ENCODE measurements around the gene SMYD3.

SMYD3 gene

GRCh38 chr1:246275036-246275435, 232.0 kb downstream of the SMYD3 start:
- no peak for DNase-seq (ENCODE audit: low spot score)

DNA sequence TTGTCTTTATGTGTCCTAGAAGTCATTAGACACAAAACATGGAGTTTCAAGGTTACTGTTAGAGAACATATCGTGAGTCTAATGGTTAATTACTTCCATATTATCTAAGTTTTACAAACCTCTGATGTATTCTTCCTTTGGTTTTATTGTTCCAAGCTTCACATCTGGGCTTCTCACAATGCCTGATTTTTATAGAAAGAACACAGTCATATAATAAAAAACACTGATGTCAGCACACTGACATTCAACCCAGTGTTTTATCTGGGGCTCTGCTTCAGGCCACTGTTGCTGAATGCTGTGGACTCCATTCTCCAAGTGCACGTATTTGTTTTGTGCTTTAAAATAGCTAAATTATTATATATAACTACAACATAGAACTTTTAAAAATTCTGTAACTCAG, 232.9 kb downstream of the SMYD3 start:
- DNase-seq (ENCODE audit: low spot score), result no peak

- DNase-seq (ENCODE audit: low spot score), result no peak
Observed at GRCh38 chr1:246271516-246271915, 235.6 kb downstream of the SMYD3 start.

GRCh38 chr1:246270236-246270635, 236.8 kb downstream of the SMYD3 start:
- DNase-seq (ENCODE audit: low spot score), result no peak

DNA sequence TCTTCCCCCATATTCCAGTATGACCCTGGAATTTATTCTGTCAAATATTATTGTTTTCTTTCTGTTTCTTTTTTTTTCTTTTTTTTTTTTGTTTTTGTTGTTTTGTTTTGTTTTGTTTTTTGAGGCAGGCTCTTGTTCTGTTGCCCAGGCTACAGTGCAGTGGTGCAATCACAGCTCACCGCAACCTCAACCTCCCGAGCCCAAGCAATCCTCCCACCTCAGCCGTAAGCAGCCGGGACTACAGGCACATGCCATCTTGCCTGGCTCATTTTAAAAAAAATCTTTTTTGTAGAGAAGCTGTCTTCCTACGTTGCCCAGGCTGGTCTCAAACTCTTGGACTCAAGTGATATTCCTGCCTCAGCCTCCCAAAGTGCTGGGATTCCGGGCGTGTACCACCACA, 237.6 kb downstream of the SMYD3 start:
- no peak for DNase-seq (ENCODE audit: low spot score)

DNA sequence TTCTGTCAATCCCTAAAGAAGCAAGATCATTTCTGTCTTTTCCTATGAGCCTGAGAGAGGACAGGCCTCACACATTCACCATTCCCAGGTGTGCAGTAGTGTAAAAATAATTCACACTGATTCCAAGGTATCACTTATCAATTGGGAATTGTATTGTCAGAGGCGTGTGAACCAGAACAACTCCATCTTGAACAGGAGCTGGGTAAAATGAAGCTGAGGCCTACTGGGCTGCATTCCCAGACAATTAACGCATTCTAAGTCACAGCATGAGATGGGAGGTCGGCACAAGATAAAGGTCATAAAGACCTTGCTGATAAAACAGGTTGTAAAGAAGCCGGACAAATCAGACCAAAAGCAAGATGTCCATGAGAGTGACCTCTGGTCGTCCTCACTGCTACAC, 239.2 kb downstream of the SMYD3 start:
- no peak for DNase-seq (ENCODE audit: low spot score)

- DNase-seq (ENCODE audit: low spot score), result no peak
Observed at GRCh38 chr1:246267426-246267825, 239.7 kb downstream of the SMYD3 start.

DNA sequence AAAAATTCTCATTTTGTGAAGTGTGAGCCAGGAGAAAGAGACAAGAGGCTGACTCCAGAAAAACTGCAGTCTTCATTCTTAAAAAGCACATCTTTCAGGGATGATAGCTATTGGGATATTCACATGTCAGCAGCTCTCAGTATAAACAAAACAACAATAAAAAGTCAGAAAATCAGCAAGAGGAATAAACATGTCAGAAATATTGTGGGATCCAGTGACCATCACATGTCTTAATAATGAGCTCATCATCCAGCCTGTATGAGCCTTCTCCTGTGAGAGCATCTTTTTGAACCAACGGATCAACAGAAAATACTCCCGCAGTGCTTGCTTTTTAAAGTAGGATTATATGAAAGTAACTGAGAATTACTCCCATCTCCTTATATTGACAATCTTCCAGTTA, 241.6 kb downstream of the SMYD3 start:
- no peak for DNase-seq (ENCODE audit: low spot score)

GRCh38 chr1:246262281-246262680, 244.8 kb downstream of the SMYD3 start:
- no peak for DNase-seq (ENCODE audit: low spot score)

DNA sequence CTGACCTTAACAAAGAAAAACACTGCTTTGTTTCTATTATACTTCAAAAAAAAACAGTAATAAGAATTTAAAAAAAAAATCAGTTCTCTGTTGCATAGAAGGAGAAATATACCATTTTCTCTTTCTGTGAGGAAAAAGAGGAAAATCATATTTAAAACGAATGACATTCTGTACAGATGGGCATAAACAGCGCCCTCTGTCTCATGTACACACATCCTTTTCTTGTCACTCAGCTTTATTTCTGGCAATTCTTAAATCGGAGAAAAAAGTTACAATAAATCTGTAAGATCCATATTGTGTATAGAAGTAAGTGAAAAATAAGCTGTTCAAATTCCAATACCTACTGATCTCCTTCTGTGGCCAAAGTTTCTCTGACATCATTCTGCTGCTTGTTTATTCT, 245.4 kb downstream of the SMYD3 start:
- no peak for DNase-seq (ENCODE audit: low spot score)

DNA sequence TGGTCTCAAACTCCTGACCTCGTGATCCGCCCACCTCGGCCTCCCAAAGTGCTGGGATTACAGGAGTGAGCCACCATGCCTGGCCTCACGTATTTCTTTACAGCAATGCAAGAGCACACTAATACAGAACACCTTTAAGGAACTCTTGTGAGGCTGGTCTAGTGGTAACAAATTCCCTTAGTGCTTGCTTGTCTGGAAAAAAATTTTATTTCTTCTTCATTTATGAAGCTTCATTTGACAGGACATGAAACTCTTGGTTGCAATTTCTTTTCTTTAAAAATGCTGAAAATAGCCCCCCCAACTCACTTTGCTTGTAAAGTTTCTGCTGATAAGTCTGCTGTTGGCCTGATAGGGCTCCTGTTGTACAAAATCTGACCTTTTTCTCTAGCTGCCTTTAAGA, 248.8 kb downstream of the SMYD3 start:
- no peak for DNase-seq (ENCODE audit: low spot score)

DNA sequence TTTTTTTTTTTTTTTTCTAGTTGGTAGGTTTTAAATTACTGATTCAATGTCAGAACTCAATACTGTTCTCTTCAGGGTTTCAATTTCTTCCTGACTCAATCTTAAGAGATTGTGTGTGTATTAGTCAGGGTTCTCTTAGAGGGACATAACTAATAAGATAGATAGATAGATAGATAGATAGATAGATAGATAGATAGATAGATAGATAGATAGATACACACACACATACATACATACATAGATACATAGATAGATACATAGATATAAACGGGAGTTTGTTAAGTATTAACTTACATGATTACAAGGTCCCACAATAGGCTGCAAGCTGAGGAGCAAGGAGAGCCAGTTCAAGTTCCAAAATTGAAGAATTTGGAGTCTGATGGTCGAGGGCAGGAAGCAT, 251.3 kb downstream of the SMYD3 start:
- DNase-seq (ENCODE audit: low spot score), result no peak

DNA sequence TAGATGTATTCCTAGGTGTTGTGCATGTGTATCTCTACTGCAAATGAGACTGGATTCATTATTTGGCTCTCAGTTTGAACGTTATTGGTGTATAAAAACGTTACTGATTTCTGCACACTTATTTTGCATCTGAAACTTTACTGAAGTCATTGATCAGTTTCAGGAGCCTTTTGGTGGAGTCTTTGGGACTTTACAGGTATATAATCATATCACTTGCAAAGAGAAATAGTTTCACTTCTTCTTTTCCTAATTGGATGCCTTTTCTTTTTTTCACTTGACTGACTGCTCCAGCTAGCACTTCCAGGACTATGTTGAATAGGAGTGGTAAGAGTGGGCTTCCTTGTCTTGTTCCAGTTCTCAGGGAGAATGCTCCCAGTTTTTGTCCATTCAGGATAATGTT, 252.2 kb downstream of the SMYD3 start:
- DNase-seq (ENCODE audit: low spot score), result no peak

GRCh38 chr1:246246430-246246829, 260.6 kb downstream of the SMYD3 start:
- no peak for DNase-seq (ENCODE audit: low spot score)

DNA sequence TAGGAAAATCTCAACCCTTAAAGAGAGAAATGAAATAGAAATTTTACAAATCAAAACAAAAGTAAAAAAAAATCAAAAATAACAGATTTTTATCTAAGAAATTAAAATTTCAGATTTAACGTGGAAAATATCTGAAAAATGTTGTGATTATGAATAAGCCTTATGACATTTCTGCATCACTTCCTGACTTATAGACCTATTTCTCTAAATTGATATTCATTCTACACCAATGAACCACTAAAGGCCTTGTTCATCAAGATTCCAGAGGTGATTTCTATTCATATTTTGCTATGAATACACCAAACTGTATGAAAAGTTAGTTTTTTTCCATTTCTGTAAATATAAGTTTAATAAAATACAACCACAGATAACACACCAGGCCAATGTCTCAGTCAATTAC, 261.5 kb downstream of the SMYD3 start:
- no peak for DNase-seq (ENCODE audit: low spot score)

DNA sequence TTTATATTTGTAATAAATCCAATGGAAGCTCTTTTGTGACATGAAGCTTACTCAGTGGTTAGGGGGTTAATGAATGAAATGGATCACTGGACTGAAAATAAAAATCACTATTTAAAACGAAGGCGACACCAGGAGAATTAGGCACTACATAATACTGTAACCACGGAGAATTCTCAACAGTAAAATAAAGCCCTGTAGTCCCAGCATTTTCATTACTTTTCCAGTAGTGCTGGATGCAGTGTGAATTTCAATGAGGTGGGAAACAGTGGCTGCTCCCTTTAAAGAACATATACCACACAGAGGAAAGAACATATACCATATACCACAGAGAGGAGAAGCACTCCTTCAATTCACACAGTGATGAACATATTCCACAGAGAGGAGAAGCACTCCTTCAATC, 275.0 kb downstream of the SMYD3 start:
- DNase-seq (ENCODE audit: low spot score), result no peak

- DNase-seq (ENCODE audit: low spot score), result no peak
Observed at GRCh38 chr1:246226041-246226440, 281.0 kb downstream of the SMYD3 start.

GRCh38 chr1:246221485-246222255, 285.4 kb downstream of the SMYD3 start:
- DNase-seq (ENCODE audit: low spot score), result no peak

DNA sequence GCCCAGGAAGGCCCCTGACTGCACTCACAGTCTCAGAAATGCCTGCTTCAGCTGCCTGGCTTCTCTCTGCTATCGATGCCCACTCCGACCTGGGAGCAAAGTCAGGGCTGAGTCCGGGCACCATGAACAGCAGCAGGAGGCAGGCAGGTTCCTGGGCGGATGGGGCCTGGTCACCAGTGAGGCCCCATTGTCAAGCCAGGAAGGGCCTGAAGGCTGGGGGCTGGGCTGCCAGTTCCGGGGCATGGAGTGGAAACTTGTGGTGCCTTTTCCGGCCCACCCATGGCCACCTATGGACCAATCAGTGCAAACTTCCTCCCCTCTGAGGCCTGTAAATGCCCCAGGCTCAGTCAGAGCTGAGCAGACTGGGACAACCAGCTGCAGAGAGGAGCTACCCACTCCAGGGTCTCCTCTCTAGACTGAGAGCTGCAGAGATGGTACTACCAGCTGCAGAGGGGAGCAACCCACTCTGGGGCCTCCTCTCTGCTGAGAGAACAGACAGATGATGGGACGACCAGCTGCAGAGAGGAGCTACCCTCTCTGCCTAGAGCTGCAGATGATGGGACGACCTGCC, 286.5 kb downstream of the SMYD3 start:
- DNase-seq (ENCODE audit: low spot score), result no peak

DNA sequence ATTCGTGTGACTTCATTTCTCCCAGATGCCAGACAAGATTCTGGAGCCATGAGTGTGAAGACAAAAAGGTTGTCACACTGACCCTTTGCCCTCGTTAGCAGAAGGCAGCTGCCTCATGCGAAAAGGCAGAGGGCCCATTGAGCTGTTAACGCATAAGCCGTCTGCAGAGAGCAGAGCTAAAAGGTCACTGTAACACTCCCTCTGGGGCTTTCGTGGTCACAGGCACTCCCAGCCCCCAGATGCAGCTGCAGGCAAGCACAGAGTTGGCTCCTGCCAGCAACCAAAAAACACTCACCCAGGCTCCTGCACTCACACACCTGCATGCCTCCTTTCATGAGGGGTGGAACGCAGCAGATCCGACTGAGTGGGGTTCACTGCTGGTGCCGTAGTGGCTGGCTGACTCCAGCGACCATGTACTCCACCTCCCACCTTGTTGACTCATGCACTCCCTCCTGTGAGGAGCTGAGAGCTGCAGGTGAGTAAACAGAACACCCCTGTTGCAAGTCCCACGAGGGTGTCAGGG, 287.5 kb downstream of the SMYD3 start:
- DNase-seq (ENCODE audit: low spot score), result no peak

DNA sequence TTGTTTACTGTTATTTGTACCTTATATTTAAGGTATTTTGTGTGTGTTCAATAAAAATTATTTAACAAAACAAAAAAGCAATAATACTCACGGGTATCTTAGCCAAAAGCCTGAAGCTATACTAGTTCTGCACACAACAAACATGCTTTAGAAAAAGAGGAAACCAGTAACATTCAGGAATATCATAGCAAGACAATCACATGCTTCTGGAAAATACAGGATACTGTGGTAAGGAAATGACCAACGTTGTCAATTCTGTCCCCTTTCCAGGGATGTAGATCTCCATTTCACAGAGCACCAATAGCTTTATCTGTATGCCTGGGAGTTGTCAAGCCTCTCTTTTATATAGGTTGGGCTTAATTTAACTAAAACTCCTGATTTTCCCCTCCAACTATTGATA, 288.4 kb downstream of the SMYD3 start:
- DNase-seq (ENCODE audit: low spot score), result no peak

- no peak for DNase-seq (ENCODE audit: low spot score)
Observed at GRCh38 chr1:246216906-246217305, 290.2 kb downstream of the SMYD3 start.

DNA sequence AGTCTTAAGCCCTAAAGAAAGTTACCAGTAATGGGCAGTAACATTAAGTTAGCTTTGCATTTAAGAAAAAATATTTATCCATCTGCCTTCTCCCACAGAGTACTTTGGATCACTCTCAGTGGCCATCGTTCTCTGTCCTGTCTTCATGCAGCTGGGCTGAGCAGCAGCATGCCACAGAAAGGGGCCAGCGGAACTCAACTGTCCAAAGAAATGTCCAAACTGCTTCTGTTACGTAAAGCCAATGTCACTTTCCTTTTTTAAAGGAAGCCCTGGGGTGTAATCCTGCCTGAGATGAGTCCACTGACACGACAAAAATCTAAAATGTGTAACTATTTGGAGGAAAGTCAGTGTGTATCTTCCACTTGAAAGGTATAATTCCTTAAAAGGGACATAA, 291.6 kb downstream of the SMYD3 start:
- DNase-seq (ENCODE audit: low spot score), result no peak
